Activated T-helper 1 cell treated with Interleukin-2 at 50 U/mL for 16 hours (primary cell): Measurements from ENCODE around the gene NANOS2.
A peak's percentile ranks its signal among the peaks of the same experiment; 100 is the strongest.

Experiments used
- DNase-seq: peaks from one replicate; pipeline ENCODE4 v3.0.0-alpha.2; 2020; ENCODE audit warnings: low read depth

NANOS2 gene

GRCh38 chr19:45929247-45929646, 14.7 kb upstream of the NANOS2 start:
- DNase-seq = no peak

GRCh38 chr19:45927565-45928261, 13.1 kb upstream of the NANOS2 start:
- DNase-seq = peak; percentile 75

DNA sequence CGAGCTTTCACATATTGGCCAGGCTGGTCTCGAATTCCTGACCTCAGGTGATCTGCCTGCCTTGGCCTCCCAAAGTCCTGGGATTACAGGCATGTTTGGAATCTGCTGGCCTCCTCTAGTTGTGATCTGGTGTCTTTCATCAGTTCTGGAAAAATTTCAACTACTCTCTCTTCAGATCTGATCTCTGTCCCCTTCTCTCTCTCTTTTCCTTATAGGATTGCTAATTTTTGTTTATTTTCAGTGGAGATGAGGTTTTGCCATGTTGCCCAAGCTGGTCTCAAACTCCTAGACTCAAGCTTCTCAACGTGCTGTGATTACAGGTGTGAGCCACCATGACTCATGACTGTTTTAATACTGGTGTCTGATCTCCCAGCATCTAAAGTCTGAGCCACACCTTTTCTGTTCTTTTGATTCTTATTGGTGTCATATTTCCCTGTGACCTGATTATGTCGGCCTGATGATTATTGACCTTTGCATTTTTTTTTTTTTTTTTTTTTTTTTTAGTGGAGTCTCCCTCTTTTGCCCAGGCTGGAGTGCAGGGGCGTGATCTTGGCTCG, 10.4 kb upstream of the NANOS2 start:
- DNase-seq = no peak

GRCh38 chr19:45922281-45922680, 7.7 kb upstream of the NANOS2 start:
- no peak for DNase-seq

DNA sequence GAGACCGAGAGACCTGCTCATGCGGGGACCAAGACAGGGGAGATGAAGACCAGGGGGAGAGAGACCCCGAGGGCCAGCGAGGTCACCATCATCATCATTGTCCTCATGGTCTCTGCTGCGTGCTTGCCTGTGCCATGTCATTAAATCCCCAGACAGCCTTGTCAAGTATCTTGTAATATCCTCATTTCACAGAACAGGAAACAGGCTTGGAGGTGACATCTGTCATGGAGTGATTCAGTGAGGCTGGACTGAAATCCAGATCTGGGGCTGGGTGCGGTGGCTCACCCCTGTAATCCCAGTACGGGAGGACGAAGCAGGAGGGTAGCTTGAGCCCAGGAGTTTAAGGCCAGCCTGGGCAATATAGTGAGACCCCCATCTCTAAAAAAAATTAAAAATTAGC, 5.9 kb upstream of the NANOS2 start:
- DNase-seq = no peak

GRCh38 chr19:45919678-45920077, 5.1 kb upstream of the NANOS2 start:
- no peak for DNase-seq

DNA sequence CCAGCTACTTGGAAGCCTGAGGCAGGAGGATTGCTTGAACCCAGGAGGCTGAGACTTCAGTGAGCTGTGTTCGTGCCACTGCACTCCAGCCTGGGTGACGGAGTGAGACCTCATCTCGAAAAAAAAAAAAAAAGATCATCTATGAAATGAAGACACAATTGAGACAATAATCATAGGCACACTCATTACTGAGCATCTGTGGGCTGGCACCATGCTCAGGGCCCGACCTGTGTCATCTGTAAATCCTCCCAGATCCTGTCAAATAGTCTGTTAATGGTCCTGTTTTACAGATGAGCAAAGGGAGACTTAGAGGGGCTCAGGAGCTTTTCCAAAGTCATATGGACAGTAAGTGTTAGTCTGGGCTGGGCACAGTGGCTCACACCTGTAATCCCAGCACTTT, 4.1 kb upstream of the NANOS2 start:
- no peak for DNase-seq

DNA sequence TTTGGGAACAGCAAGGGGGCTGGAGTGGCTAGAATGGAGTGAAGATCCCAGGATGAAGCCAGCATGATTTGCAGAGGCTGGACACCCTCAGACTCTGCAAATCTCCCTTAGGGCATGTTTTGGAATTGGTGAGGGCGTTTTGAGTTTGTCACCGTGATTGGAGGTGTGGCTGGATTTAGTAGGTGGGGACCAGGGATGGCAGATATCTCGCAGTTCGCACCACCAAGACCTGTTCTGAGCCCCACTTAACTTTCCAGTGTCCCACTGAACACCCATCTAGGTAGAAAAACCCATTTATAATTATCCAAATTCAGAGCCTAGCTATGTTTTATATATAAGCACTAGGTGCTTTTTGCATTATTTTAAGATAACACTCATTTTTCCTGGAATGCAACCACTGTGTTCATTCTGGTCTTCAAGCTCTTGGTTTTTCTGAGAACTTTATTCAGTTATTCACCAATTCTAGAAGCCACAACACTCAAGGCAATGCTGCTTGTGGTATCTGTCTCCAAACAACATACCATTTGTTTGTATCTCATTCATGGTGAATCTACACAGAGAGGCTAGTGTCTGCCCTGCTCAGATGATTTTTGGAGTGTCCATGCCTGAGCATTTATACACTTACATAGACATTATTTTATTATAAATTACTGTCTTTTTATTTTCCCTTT, 3.0 kb upstream of the NANOS2 start:
- no peak for DNase-seq

DNA sequence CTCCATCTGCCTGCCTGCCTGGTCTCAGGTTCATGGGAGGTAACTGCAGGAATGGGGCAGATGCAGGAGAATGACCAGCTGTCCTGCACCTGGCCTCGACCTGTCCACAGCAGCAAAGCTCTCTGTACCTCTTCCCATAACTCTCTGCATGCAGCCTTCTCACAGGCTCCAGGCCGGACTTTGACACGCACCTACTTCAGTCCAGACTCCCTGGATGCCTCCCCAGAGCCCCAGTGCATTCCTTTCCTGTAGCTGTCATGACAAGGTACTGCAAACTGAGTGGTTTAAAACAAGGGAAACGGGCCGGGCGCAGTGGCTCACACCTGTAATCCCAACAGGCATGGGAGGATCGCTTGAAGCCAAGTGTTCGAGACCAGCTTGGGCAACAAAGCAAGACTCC, 3.3 kb downstream of the NANOS2 start:
- DNase-seq = no peak

GRCh38 chr19:45908956-45909355, 5.6 kb downstream of the NANOS2 start:
- DNase-seq = no peak

- no peak for DNase-seq
Observed at GRCh38 chr19:45906221-45906620, 8.4 kb downstream of the NANOS2 start.

DNA sequence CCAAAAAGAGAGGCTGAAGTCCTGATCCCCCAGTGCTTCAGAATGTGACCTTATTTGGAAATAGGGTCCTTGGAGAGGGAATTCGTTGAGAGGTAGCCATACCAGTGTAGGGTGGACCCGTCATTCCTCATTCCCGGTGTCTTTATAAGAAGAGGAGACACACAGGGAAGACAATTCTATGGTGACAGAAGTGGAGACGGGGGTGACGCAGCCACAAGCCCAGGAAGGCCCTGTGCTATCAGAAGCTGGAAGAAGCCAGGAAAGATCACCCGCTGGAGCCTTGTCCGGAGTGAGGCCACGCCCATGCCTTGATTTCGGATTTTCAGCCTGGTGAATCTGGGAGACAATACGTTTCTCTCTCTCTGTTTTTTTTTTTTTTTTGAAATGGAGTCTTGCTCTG, 9.6 kb downstream of the NANOS2 start:
- DNase-seq = no peak

- peak; percentile 100 for DNase-seq
Observed at GRCh38 chr19:45902651-45903625, 11.6 kb downstream of the NANOS2 start.

DNA sequence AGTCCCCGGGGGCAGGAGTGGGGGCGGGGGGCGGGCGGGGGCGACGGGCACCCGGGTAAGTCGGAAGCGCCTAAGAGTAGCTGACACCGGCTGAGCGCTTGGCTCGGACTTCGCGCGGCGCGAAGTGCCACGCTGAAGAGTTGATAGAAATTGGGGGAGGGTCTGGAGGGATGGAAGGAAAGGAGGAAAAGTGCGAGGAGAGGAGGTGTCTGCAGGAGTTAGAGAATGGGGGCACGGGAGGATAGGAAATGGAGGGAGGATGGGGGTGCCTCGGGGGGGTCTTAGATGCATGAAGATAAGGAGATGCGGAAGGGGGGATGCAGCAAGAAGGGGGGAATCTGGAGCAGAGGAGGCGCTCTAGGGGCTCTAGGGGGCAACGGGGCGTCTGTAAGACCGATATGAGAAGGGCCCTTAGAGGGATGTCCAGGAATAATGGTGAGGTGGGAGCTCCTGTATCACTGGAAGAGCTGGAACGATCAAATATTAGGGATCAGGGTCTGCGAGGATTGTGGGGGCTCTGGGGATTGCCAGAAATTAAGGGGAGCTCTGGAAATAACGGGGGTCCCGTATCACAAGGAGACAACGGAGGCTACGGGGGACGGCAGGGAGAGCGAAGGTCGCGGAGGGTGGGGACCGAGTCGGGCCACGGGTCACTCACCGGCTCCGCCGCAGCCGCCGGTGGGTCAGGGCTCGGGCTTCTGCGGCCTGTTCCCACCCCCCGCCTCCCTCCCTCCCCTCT, 12.5 kb downstream of the NANOS2 start, which contains the start of gene MYPOP:
TSS of gene MYPOP (minus strand) at position 702 of the 739 bp plus-strand sequence. CDS start 840 bp downstream, outside the sequence.
- DNase-seq = no peak

GRCh38 chr19:45901432-45901911, 13.1 kb downstream of the NANOS2 start:
- DNase-seq = no peak

GRCh38 chr19:45900738-45901431, 13.7 kb downstream of the NANOS2 start:
- no peak for DNase-seq

DNA sequence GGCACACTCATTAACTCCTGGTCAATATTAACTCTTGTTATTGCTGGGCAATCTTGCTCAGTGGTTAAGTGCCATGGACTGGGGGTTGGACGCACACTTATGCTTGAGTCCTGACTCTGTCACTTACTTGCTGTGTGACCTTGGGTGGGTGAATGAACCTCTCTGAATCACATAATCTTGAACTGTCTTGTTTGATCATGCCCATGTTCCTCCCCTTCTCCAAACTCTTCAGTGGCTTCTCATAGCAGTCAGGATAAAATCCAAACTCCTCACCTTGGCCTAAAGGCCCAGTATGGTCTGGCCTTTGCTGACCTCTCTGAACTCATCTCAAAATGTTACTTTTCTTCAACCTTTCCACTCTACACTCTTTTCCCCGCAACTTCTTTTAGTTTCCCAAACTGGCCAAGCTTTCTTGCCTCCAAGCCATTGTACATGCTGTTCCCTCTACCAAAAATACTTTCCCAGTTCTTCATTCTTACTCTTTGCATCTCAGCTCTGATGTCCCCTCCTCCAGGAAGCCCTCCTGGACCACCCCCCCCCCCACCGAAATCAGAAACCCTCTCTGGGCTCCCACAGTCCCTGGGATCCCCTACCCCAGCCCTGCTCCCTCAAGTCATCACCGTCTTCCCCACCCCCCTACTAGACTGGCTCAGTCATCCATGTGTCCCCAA, 14.5 kb downstream of the NANOS2 start:
- no peak for DNase-seq

DNA sequence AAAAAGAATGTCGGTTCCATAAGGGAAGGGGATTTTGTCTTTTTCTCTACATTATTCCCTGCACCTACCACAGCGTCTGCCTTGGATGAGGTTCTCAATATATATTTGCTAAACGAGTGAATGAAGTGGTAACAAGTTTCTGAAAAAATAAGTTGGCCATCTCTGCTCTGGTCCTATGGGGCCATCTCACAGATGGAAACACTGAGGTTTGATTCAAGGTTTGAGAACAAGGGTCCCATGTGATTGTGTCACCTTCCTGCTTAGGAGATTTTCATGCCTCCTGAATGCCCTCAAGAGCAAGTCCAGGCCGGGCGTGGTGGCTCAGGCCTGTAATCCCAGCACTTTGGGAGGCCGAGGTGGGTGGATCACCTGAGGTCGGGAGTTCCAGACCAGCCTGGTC, 15.3 kb downstream of the NANOS2 start:
- DNase-seq = no peak

- DNase-seq = no peak
Observed at GRCh38 chr19:45897261-45897812, 17.2 kb downstream of the NANOS2 start.
